T-helper 1 cell (primary cell): ENCODE data around the gene GANC.

Experiments used
- DNase-seq, 5 donors: peaks; one replicate each; pipeline ENCODE4 v3.0.0-alpha.2; 2012 to 2020

The GANC gene

DNA sequence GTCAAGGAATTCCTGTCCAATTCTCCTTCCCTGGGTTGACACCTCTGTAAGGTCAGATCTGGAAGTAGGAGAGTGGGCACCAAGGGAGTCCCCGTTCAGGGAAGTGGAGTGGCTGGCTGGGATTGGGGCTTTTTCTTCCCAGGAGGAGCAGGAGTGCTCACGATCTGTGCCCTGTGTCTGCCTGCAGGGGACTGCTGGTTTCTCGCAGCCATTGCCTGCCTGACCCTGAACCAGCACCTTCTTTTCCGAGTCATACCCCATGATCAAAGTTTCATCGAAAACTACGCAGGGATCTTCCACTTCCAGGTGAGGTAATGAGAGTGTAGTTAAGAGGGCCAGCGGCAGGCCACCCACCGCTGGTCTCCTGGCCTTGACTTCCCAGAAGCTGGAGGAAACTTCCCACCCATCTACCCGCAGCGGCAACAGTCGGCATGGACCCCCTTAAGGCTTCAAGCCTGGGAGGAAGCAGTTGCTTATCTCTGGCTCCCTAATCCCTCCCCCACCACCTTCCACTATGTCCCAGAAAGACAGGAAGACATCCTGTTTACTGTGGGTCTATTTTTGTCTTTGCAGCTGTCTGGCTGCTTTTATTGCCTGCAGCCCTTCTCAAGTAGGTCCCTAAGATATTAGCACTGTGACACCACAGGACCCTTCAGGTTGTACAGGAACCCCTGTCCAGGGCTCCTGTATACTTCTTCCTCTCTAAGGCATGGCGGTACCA is 113.1 kb downstream of the GANC start:
- no peak for DNase-seq

DNA sequence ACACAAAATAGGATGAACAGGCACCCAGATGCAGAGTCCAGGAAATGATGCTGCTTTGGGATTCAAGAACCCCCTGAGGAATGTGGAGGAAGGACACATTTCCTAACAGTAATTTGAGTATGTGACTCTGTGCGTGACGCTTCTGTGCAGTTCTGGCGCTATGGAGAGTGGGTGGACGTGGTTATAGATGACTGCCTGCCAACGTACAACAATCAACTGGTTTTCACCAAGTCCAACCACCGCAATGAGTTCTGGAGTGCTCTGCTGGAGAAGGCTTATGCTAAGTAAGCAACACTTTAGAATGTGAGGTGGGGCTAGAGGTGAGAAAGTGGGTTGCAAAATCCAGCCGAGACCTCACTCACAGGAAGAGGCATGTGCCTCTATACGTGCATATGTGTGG is 114.6 kb downstream of the GANC start:
- DNase-seq: no peak

DNA sequence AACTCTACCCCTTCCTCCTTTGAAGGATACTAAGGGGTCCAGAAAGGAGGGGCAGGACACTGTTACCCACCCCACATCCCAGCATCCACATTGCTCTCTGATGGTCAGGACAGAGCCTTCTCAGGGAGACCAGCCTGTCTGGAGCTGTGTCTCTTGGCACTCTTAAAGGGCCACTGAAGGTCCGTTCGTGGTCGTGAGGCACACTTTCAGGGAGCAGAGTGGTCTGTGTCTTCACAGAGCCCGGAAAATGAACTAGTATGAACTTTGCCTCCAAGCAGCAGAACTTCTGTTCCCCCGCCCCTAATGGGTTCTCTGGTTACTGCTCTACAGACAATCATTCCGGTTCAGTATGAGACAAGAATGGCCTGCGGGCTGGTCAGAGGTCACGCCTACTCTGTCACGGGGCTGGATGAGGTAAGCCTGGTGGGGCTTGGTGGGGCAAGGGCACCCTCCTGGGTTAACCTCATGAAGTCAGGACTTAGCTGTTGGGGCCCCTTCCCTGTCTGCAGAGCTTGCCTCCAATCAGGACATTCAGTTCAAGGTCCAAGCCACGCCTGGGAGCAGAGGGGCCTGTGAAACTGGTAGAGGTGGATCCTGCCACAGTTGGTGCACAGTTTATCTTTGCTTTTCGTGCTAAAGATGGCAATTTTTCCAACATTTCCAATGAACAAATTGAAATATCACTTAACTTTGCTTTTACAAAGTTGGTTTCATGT is 119.5 kb downstream of the GANC start:
- DNase-seq: no peak

- no peak for DNase-seq
These were observed 121.1 kb downstream of the GANC start for GRCh38 chr15:42394106-42394505.

- no peak for DNase-seq
These were observed 122.8 kb downstream of the GANC start for GRCh38 chr15:42395838-42396237.

DNA sequence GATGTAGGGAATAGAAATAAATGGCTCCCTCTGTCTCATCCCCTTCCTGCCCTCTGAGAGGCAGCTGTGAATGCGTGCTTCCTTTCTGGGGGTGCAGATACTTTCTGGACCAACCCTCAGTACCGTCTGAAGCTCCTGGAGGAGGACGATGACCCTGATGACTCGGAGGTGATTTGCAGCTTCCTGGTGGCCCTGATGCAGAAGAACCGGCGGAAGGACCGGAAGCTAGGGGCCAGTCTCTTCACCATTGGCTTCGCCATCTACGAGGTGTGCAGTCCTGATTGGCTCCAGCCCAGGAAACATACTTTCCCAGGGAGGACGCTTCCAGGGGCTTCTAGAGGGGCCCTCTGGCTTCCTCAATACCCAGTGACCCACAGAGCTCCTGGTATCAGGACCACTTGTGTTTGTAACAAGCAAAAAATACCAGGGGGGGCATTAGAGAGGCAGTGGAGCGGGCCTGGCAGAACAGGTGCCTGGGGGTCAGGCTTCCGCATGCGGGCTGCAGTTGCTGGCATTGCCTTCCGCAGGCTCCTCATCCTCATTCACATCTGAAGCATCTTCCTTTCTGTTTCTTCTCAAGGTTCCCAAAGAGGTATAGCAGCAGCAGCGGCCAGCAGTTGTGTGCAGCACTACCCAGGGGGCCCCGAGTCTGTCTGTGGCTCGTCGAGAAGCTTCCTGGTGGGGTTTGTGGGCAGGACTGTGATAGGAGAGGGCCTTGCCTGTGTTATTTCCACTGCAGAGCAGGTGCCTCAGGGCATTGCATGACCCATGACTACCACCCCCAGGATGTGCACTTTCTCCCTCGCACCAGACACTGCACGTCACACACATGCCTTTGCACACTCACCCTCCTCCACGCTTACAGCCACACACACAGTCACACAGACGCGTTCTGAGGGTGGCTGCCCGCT is 128.8 kb downstream of the GANC start:
- DNase-seq: no peak

DNA sequence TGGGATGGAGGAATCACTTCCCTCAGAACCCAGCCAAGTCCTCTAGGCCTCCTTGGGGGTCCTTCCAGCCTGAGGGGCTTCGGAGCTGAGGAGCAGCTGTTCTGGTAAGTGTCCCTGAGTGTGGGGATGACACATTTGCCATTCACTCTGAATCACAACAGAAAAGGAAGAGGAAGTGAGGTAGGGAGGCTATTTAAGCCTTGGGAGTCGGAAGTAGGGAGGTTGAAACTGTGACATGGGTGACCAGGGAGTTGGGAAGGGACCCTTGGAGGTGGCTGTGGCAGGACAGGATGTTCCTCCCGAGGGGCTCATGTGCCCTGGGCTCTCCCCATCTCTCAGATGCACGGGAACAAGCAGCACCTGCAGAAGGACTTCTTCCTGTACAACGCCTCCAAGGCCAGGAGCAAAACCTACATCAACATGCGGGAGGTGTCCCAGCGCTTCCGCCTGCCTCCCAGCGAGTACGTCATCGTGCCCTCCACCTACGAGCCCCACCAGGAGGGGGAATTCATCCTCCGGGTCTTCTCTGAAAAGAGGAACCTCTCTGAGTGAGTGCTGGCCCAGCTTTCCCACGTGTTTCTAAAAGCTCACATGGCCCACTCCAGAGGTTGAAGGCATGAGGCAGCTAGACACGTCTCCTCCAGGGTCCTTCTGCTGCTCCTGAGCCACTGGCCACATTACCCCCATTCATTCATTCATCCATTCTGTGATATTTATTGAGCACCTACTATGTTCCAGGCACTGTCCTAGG is 129.6 kb downstream of the GANC start:
- DNase-seq: no peak

DNA sequence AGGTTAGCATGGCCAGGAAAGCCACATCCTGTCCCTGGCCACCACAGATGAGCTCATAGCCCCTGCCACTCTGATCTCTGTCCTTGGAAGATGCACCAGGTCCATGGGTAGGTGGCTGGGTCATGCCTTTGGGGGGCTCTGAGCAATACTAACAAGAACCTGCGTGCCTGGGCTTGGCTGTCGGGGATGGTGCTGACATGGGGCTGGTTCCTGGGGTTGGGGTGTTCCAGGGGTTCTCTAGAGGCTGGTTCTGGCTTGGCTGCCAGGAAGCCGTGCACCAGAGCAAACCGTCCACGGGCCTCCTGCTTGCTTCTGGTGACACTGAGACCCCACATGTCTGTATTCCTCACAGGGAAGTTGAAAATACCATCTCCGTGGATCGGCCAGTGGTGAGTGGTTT is 130.4 kb downstream of the GANC start:
- no peak for DNase-seq

DNA sequence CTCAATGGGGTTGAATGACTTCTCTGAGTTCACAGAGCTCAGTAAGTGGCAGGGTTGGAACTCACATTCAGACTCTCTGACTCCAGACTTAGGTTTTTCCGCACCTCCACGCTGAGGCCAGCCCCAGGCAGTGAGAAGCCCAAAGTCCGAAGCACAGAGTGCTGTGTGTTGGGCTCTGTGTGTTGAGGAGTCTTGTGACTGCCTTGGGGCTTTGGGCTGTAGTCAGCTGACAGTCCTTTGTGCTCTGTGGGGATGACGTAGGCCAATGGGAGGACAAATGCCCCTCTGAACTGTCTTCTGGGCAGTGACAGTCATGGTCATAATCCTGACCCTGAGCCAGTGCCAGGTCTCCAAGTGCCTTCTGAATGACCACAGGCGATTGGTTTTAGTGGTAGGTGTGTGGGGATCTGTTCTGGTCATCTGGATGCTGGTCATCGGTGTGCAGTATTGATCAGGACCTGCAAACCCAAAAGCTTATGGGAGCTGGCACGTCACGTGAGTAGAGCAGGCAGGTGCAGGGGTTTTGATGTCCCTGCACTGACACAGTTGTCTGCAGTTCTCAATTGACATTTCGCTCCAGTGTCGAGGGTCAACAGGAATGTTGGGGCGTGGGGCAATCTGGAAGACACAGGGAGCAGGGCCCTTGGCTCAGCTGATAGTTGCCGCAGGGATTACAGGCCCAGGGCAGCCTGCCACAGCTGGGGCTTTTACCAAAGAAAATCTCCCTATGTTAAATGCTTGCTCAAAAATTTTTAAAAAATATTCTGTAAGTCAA is 131.6 kb downstream of the GANC start:
- DNase-seq: no peak

GRCh38 chr15:42405863-42406482 is 133.0 kb downstream of the GANC start:
- no peak for DNase-seq
